NCI-H2029 (cell line): Measurements from ENCODE around the gene TNRC6B.
"Not testable (repeated sequence)": the region's sequence is repeated elsewhere in the genome, so short reads cannot be mapped to it uniquely, and the experiment has no call there.

Source experiments
- DNase-seq: peaks from one replicate; lab custom pipeline; 2025; lab: John Stamatoyannopoulos, UW

TNRC6B gene

DNA sequence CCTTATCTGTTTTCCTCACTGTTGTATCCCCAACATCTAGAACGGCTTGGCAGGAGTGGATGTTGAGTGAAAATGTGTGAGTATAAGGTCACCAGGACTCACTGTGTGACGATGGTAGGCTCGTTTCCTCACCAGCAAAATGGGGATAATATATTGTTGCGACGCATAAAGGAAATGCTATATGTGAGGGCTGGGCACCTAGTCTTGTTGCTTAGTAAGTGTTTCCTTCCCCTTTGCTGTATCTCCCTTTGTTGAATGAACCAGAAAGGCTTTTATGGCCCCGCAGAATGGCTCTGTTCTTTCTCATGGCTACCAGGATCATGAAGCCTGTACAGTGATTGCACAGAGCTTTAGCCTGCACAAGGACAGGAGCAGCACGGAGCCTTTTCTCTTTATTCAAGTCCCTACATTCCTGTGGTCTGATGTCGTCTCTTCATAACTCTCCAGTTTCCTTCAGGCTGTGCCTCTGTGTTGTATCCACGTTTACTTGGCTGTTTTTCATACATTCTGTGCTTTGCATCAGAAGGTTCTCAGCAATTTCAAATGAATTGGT, 5.4 kb downstream of the TNRC6B start:
- DNase-seq = no peak

DNA sequence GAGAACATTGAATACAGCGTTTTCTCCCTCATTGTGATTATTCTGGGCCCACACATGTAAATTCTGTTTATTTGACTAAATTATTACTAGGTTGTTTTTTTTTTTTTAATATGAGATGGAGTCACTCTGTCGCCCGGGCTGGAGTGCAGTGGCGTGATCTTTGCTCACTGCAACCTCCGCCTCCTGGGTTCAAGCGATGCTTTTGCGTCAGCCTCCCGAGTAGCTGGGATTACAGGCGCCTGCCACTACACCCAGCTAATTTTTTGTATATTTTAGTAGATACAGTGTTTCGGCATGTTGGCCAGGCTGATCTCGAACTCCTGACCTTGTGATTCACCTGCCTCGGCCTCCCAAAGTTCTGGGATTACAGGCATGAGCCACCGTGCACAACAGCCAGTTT, 5.9 kb downstream of the TNRC6B start:
- not testable (repeated sequence) for DNase-seq

DNA sequence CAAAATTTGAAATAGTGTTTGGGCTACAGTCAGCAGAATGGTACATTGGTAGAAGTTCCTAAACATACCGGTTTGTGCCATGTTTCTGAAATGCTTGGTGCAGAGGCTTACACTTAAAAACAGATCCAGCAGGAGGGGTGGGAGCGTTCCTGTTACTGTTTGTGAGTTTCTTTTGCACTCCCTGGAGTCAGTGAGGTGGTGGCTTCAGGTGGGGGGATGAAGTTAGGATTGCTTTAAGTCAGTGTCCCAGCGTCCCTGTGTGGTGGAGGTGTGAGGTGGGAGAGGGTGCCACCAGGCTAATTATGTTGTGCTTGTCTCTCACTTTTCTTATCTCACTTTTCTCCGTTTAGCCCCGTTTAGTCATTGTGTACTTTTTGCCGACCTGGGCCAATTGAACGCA, 9.7 kb downstream of the TNRC6B start:
- DNase-seq = no peak

DNA sequence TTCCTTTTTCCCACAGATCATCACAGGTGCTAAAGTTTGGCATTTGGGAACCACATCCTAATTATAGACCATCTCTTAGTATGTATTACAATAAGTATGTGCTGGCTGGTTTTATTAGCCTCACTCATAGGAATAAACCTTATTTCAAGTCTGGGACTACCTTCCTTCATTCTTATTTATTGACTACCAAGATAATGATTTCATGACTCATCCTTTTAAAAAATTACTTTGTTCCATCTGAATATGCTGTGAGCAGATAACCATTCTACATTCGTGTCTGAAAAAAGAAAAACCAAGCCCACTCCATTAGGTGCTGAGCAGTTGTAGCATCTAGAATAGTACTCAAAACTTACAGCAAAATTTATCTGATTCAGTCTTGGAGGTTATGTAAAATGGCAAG, 12.3 kb downstream of the TNRC6B start:
- DNase-seq = no peak

DNA sequence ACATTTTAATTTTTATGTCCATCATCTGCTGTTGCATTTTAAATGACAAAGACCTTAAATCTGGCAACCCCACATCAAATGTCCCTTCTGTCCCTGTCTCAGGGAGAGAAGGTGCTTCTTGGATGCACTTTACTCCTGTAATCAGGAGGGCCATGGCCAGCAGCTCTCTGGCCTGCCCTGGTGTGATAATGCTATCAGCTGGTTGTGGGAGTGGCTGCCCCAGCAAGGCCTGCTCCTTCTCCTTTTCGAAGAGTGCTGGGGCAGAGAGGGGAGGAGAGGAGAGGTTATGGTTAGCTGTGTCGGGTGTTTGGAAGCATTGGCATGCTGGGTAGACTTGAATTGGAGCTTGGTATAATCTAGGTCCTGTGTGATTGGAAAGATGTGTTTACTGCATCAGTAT, 12.8 kb downstream of the TNRC6B start:
- no peak for DNase-seq

DNA sequence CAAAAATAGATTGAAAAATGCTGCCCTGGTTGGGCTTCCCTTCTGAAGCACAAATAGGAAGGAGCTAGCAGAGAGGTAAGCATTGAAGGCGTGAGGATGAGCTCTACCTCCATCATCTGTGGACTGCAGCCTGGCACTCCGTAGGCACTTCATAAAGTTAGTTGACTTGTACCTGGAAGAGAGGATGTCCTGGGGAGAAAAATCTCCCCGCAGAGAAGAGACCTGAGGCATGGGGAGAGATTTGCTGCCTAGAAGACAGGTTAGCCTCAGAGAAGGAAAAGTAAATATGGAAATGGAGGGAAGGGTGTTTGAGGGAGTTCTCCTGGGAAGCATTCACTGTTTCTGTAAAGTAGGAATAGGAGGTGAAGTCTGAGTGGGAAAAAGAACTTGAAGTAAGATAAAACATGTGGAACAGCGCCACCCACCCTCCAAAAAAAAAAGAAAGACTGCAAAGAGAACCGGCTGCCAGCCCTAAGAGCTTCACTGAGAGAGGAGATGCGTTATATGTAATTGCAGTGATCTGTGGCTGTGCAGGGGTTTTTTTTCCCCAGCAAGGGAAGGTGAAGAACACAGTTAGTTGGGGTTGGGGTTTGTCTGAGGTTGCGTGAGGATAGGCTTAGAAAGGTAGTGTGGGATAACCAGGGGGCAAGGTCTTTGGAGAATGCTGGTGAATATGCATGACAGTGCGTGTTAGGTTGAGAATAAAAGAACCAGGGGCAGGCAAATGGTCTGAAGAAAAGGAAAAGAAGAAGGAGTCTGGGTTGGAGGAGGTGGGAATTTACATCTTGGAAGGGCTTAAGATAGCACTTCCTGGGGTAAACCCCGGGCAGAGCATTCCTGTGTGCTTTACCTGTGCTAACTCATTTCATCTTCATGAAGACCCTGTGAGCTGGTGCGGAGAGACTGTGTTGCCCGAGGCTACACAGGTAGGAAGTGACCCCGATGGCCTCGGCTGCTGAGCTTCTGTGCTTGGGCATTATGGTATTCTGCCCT, 16.0 kb downstream of the TNRC6B start:
- DNase-seq = no peak

DNA sequence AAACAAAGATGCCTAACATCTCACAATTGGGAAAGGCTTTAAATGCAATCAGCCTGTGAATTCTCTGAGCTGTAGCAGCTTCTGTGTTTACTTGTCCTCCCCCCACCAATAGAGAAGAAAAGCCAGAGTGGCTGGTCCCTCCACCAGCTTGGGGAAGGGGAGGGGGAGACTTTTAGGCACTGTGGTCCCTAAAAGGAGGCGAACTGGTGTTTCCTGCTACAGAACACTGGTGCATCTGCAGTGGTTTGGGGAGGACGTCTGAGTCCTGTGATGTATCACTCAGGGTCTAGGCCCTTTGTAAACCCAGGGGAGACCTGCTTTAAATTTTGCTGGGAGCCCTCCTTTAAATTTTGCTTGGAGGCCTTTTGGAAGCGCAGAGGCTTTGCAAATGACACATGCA, 16.9 kb downstream of the TNRC6B start:
- no peak for DNase-seq

DNA sequence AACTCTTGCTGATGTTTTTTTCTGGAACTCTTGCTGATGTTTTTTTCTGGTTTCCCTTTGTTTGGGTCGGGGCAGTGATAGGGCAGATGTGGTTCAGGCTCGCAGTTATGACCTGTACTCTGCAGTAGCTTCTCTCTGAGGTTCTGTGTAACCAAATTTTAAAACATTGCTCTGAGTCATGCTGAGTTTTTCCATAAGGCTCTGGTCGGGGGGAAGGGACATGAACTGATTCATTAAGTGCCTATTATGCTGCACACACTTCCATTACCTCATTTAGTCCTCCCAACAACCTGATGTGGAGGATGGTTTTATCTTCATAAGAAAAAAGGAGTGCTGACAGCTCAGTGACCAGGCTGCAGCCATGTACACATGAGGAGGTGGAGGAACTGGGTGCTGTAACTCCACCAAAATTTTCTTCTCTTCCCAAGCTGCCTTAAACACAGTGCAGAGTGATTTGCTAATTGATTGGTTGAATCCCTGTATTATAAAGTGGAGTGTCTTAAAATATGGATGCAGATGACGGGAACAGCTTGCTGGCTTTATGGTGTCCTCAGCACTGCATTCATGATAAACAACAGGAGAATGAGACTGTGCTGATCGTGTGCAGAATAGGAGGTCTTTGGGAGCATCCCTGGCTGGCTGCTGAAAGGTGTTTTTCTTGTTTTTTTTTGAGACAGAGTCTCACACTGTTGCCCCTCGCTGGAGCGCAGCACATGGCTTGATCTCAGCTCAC, 19.1 kb downstream of the TNRC6B start:
- no peak for DNase-seq

DNA sequence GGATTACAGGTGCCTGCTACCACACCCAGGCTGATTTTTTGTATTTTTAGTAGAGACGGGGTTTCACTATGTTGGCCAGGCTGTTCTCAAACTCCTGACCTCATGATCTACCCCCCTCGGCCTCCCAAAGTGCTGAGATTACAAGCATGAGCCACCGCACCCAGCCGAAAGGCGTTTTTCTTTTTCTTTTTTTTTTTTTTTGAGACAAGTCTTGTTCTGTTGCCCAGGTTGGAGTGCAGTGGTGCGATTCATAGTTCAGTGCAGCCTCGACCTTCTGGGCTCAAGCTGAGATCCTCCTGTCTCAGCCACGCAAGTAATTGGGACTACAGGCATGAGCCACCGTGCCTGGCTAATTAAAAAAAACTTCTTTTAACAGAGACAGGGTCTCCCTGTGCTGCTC, 19.7 kb downstream of the TNRC6B start:
- not testable (repeated sequence) for DNase-seq

DNA sequence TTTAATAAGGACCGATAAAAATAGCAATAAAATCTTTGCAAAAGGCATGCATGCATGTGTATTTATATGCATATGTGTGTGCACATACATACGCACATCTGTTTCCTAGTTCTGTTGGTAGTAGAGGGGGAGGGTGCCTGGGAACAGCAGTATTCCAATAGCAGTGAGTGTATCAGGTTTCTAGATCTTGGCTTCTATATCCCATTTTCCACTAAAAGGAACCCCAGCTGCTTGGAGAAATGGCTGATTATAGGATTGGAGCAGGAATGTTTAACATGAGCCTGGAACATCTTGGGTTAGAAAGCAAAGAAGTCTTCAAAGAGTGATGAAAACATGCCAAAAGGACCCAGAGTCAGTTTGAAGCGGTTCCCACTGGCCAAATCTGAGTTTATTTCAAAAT, 21.0 kb downstream of the TNRC6B start:
- DNase-seq = no peak

DNA sequence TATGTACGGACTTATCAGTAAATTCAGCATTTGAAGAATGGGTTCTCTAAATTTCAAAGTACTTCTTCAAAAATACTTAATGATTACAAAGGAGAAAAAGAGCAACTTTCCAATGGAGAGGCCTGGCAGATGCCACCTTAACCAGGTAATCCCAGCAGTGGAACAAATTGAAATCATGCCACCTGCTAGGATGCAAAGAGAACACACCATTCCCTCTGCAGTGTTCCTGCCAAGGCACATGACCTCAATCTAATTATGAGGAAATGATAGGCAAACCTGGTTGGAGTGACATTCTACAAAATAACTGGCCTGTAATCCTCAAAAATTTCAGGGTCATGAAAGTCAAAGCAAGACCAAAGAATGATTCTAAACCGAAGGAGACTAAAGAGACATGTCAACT, 21.5 kb downstream of the TNRC6B start:
- DNase-seq = no peak

DNA sequence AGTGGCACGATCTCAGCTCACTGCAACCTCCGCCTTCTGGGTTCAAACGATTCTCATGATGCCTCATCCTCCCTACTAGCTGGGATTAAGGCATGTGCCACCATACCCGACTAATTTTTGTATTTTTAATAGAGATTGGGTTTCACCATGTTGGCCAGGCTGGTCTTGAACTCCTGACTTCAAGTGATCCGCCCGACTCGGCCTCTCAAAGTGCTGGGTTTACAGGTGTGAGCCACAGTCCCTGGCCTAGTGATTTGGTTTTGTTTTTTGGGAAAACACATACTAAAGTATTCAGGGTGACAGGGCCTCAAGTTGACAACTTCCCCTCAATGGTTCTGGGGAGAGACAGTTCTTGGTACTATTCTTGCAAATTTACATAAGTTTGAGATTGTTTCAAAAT, 22.1 kb downstream of the TNRC6B start:
- no peak for DNase-seq

DNA sequence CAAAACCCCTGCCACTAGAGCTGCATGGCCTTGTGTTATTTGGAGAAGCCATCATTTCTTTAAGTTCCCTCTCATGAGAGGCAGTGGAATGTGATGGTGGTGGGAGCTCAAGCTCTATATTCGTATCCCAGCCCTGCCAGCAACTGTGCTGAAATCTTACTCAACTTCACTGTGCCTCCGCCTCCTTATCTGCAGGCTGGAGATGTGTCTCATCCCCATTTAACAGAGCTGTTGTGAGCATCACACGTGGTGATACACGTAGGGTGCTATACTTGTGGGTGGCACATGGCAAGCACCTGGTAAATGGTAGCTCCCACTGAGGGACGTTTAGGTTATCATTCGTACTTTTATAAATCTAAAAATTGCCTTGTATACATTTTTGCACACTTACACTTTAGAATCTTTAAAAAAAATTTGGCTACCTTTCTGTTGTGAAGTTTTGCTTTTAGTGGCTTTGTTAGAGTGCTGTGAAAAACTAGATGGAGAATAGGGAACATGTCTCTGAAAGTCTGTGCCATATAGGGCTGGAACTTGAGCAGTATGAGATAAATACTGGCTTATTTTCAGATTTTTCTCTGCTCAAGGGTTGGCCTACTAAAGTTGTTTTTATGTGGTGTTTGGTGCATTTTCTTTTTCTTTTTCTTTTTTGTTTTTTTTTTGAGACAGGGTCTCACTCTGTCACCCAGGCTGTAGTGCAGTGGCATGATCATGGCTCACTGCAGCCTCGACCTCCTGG, 23.2 kb downstream of the TNRC6B start:
- DNase-seq = no peak

DNA sequence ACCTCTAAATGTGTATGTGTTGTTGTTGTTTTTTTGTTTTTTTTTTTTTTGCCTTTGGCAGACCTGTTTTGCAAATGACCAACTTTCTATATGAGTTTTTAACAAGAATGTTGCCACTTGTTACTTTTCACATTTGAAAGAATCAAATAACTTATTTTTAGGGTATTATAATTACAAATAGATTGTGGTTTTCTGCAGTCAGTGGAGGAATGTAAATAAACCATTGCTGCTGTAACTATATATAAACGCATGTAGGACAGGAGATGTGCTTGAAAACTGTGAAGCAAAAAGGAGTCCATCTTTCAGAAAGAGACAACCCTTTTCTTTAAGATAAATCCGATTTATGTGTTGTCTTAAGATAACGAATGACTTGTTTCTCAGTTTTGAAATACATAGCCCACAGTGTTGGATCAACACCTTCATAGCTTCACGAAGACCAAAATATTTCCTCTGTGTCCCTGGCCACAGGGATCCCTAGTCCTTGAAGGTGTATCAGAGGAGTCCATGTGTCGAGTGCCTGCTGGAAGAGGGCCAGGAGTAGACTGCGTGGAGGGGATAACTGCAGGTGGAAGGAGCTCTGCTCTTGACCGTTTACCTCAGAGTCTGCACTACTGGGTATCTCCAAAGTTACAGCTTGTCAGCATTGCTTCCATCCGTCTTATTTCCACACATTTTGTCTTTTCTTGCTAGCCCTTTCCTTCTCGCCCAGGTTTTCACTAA, 24.7 kb downstream of the TNRC6B start:
- peak; percentile 53 for DNase-seq

DNA sequence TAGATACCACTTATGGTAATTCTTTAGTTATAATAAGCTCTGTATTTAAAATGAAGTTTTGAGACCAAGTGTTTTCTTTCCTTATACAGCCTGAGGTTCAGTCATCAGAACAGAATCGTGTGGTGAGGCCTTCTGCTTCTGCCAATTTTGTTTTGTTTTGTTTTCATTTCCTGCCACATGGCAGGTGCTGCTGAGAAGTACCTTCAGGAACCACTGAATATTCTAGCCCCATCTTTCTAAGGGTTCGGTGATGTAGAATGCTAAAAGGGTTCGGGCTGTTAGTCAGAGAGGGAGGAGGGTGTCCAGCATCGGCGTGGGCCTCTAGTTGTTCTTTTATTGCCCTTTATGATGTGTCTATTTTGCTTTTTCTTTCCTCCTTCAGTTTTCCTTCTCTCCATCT, 25.8 kb downstream of the TNRC6B start:
- peak; percentile 61 for DNase-seq

DNA sequence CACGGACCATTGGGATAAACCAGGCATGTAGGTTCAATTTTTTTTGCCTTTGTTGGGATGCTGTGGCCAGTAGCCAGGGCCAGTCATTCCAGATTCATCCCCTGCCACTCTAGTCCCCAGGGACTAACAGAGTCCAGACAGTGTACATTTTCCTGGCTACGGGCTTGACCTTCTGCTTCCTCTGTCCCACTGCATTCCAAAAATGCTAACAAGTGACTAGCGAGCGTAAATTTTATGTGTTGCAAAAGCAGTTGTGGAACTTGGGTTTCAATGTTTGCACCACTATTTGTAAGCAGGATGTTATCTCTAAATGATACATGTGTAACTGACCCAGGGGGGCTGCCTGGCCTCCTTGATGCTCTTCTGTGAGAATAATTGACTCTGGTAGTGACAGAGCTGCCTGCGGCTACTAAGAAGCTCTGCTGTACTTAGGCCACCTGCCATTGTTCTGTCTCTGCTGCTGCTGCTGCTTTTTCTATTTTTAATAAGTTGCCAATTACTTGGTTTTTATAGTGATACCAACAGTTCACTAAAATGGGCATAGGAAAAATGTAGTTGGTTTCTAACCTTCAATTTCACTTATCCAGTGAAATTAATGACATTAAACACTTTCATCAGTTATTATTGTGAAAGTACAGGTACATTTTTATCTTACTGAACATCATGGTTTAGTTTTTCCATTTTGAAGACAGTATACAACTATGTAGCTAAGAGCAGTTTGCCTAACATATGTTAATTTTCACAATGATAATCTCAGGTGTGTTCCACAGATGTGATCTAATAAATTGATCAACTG, 26.8 kb downstream of the TNRC6B start:
- no peak for DNase-seq

DNA sequence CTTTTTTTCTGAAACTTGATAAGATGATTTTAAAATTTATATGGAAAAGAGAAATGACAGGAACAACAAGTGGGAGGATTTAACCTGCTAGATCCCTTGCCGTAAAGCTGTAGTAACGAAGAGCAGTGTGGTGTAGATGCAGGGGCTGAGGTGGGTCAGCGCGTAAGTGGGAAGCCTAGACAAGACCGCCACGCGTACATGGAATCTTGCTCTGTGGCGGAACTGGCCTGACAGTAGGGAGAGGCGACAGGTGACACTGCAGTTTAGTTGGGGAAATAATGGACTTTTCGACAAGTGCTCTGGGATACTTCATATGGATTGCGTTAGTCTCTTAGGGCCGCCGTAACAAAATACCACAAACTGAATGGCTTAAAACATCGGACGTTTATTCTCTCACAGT, 28.8 kb downstream of the TNRC6B start:
- no peak for DNase-seq

DNA sequence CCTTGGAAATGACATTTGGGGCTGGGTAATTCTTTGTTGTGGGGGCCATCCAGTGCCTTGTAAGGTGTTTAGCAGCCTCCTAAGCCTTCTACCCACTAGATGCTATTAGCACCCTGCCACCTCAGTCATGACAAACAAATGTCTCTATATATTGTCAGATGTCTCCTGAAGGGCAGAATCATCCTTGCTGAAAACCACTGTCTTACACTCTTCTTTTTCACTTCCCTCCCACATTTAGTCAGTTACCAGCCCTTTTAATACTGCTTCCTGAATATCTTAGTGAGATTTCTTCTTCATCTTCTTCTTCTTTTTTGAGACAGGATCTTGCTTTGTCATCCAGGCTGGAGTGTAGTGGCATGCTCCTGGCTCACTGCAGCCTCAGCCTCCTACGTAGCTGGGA, 33.1 kb downstream of the TNRC6B start:
- no peak for DNase-seq

DNA sequence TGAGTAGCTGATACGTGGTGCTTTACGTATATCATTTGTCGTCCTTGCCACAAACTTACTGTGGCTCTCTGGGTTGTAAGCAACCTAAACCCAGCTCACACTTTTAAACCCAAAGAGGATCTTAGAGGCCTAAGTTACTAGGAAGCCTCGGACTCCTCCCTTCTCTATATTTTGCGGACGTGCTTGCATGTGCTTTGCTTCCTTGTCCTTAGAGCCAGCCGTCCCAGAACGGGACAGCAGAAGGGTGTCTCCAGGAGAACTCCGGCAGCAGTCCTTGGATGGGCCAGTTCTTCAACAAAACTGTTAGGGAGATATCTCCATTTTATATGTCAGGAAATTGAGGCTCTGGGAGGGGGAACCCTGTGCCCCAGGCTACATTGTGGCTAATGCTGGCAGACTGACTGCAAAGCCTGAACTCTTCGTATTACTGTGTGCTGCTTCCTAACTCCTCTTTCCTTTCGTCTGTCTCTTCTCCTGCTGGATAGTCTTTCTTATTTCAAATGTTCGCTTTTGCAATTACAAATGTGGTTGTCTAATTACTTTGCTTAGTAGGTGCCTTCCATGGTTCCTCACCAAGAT, 33.8 kb downstream of the TNRC6B start:
- DNase-seq = no peak

DNA sequence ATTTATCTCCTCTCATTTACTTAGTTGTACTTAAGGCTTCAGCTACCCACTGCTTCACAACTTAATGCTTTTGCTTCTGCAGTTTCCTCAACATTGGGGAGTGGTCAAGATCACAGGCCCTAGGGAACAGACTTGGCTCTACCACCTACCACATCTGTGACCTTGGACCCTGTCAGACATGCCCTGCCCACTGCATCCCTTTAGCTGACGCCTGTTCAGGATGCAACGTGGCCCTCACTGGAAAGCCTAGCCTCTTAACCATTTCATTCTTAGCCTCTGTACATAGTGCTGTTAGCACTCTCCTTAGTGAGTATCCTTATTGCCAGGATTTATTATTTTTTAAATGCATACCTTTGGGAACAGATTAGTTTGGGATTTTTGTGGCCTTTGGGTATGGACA, 34.4 kb downstream of the TNRC6B start:
- DNase-seq = no peak
